HG03108 (cell line): Measurements from ENCODE around the gene RPA3.

Source experiments
- ATAC-seq: cut with Tn5 transposase; IDR thresholded peaks from one replicate; pipeline ENCODE4 v1.9.1; 2021; ENCODE audit warnings: moderate library complexity; ENCODE audit not compliant: unreplicated experiment

The RPA3 gene

GRCh38 chr7:7718492-7718891 is at the start of gene RPA3:
RPA3 (minus strand) TSS chr7:7718607; CDS start chr7:7640418, 78,189 bp downstream.
- no peak for ATAC-seq

- ATAC-seq = no peak
These were observed 48.3 kb upstream of the RPA3 start for GRCh38 chr7:7766671-7767070.

DNA sequence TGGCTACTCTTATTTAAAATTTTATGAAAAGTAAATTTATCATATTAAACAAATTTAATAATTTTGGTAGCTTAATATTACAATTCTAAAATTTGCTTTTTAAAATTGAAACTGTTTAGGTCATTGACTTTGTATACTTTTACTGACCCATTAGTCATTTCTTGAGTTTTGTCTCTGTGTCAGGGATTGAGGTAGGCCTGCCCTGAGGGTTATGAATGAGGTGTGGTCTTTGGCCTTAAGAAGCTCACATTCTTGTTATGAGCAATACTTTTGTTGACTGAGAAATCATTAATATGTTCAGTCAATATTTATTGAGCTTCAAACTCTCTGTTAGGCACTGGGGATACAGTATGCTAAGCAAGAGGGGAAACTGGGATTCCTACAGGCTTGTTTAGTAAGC is 47.0 kb upstream of the RPA3 start:
- peak; percentile 71 for ATAC-seq

DNA sequence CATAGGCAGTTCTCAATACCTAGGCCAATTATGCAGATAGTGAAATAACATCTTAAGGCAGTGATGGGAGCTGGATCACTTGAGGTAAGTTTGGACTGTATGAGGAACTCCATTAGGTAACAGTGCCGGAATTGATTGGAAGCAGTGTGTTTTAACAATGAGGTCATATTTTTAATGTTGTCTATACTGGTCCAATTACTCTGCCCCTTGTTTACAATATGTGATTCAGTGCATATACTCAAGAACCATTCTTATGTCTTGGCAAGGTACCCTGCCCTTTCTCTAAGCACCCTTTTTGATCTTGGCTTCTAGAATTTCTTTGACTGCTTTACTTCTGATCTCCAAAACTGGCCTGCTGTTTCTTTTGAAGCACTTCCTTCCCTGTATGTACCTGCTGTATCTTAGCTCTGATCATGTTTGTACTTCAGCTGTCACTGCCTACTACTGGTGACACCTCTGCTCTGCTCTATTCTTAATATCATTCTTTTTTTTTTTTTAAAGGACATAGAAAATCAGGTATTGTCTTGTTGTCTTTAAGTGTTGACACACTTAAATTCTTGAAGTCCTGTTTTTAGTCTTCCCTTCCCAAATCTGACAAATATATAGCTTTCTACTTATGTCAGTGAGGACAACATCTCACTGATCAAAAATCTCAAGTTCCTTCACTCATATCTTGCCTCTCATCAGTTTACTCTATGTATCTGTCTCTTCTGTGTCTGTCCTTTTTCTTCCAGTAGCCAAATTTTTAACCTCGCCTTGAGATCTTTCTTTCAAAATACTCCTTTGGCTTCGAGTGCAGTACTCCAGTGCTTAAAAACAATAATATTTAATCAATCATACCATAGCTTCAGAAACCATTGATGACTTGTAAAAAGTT is 46.4 kb upstream of the RPA3 start:
- no peak for ATAC-seq

DNA sequence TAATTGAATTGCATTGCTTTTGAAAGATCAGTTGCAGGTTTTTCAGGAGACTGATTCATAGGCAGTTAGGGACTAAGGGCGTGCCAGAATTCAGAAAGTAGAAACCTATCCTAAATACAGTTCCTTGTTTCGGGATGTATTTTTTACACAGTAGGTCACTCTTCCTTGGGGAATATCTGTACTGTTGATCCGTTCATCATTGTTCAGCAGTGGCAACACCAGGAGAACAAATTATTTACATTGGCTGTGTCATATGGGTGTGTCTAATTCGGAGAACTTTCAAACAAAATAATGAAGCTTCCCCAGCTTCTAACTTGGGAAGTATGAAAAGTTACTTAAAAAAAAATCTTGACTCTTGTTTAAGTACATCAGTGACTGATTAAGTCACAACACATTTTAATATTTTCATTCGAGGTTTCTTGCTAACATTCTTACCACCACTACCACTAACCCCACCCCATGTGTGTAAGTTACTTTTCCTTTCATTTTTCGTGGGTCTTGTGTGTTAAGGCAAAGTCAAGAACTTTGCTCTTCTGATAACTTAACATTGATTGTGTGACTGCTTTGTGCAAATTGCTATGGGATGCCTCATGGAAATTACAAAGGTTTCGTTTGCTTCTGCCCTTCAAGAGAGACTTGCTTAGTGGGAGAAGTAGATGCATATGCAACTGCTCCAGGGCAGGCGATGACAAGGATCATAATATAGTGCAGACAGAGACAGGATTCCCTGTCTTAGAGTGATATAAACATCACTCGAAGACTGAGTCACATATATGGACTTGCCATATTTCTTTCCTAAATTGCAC is 43.8 kb upstream of the RPA3 start:
- ATAC-seq = peak; percentile 48

- no peak for ATAC-seq
These were observed 43.0 kb upstream of the RPA3 start for GRCh38 chr7:7761340-7761973.

- no peak for ATAC-seq
These were observed 39.2 kb upstream of the RPA3 start for GRCh38 chr7:7757576-7757975.

GRCh38 chr7:7756577-7756976 is 38.2 kb upstream of the RPA3 start:
- ATAC-seq = no peak

DNA sequence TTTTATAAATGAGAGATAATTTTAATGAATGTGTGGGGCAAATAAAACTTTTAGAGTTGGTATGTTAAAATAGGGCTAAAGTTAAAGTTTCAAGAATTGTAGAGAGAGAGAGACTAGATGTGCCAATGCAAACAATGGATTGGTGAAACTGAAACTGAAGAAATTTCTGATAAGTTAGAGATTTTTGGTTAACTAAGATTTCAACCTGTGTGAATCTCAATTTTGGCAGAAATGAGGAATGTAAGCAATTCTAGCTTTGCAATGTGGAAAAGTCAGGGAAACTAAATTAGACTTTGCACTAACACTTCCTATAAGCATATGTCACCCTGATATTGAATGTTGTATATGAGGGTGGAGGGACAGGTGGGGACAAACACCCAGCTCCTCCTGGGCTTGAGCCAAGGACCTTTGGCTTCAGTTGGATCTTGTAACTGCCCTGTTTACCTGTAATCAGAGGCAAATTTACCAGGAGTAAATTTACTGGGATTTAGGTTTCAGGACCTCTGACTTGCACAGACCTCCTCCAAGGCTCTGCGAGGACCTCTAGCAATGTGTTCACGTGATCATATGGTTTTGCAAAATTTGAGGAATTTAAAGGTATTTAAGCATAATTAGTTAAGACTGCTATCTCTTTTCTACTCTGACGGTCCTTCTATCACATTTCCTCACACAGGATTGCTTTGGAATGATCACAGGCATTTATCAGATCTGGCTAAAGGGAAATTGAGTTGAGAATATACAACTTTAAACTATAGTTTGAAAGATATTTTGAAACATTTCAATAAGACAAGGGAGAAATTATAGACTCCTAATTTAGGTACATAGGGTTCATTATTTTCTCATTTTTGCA is 33.1 kb upstream of the RPA3 start:
- no peak for ATAC-seq

DNA sequence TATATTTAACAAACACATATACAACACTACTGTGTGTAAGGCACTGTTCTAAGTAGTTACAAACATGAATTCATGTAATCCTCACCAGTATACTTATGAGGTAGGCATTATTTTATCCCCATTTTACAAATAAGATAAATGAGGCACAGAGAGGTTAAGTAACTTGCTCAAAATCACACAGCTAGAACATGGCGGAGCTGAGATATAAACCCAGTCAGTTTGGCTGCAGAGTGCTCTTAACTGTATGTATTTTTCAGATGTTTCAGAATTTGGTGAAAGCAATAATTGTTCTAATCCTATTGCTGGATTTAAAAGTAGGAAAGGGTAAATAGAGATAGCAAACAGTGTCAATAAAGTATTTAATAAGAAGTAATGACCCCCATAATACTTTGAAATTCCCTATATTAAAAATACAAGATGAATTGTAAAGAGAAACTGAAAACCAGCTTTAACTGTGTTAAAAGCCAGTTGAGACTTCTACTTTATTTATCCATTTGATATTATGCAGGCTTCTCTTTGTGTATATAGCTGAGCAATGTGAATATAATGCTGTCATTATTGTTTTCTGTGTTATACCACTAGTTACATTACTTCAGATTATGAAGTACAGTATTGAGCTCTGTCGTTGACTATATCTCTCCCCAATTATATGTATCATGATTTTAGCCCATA is 32.3 kb upstream of the RPA3 start:
- no peak for ATAC-seq

DNA sequence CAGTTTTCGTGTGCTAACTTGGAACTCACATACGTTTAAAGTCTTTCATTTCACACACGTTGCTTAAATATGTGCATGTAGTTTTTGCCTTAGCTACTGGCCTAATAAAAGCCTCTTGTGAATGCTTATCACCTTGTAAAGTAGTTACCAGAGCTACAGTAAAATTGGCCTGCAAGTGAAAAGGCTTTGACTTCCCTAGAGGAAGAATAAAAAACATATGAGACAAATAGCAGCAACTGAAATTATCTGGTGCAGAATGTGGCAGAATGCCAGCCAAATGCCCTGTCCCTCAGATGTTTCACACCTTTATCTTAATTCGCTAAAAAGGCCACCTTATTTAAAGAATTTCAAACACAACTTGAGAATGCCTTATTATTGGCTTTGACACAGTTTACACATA is 28.1 kb upstream of the RPA3 start:
- no peak for ATAC-seq

- ATAC-seq = no peak
These were observed 27.6 kb upstream of the RPA3 start for GRCh38 chr7:7745966-7746365.

DNA sequence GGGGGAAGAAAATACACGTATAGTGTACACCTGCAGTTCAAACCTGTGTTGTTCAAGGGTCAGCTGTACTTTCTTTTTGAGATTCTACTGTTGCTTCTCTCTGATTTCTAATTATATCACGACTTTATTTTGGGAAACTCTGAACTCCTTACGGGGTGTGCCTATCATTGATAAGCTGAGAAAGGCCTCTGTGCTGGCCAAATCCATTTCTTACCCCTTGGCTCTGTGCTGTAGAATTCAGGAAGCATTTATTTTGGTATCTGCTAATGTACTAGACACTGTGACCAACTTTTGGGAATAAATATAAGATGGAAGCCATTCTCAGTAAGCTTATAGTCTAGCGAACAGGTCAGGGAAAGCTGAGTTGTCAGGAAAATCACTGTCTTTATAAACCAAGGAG is 26.9 kb upstream of the RPA3 start:
- no peak for ATAC-seq

GRCh38 chr7:7742223-7742622 is 23.8 kb upstream of the RPA3 start:
- ATAC-seq = no peak

DNA sequence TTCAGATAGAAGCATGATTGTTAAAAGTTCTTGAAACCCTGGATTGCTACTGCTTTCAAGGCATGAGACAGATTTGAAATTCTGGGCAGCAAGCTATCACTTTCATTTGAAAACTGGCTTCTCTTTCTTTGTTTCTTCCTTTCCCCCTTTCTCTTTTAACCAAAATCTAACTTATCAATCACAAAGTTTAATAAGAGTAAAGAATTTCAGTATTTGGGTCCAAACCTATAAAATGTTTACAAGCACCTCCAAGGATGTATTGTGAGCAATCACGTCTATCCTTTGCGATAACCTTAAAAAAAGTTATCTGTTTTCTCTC is 21.6 kb upstream of the RPA3 start:
- ATAC-seq = no peak

DNA sequence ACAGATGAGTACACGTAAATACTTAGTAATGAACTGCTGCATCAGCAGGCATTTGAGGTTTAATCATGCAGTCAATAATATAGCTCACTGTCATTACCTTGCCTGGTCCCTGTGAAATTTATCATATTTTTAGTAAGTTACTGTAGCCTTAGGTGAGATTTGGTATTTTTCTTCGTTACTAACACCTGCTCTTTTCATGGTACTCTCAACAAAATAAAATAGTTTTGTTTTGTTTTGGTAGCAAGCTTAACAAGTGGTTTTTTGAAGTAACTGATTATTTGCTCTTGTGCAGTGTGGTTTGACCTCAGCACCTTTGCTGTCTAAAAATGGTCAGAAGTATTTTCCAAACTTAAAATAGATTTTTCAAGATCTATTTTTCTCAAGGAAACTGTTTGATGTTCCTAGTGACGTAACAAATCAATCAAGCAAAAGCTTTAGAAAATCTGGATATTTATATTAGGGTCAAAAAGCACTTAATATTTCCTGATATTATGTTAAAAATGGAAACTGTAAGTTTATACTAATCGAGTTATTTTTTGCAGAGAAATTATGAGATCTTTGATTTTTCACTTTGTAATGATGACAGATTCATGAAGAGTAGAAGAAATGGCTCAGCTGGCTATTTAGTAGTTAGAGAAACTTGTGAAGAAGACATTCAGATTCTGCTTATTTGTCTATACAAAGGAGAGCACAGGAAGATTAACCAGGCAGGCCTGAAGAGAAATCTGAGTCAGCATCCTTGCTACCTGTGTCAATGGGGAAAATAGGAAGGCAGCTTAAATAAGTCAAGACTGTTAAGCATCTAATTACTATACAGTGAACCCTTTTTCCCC is 21.0 kb upstream of the RPA3 start:
- ATAC-seq = peak; percentile 58

GRCh38 chr7:7738622-7739021 is 20.2 kb upstream of the RPA3 start:
- no peak for ATAC-seq

DNA sequence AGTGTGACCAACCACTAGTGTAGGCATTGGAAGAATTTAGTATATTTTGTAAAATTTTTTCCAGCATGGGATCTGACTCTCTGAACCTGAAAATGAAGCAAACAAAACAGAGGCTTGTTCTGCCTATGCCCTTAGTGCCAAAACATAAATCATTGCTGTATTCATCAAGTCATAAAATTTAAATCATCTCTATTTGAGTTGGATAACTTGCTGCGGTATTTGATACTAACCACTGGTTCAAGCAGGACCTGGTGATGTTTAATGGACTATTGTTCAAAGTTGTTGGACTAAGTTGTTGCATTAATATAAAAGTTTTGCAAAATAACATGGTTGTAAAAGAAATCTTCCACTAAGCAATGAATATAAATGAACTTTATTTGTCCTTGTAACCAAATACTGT is 19.8 kb upstream of the RPA3 start:
- ATAC-seq = no peak

DNA sequence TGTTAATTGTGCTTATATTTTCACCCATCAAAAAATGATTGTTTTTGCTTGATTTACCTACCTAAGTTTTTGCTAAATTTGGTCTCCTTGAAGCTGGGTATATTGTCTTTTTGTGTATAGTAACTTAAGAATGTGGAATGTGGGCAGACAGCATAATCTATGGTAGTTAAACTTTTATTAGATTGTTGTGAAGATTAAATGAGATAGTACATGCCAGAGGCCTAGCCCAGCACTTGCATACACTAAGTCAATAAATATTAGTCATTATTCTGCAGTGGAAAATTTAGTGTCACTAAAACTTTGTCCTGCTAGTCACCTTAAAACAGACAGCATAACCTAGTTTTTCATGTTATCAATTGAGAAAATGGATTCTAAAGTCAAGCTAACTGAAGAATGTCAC is 19.3 kb upstream of the RPA3 start:
- no peak for ATAC-seq

DNA sequence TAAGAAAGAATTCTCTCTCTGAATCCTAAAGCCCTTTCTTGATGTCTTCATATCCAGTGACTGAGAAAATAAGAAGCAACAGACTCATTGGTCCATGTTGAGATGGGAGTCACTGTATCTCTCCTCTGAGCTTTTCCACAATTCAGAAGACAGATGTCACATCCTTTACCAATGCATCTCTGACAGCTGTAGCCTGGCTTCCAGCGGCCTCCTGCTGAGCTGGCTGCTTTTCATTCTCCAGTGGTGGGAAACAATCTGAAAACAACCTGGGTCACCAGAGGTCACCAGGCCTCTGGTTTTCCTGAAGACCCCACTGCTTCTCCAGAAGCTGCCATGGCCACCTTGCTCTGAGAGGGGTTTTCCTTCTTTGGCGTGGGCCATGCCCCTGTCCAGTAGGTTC is 18.3 kb upstream of the RPA3 start:
- no peak for ATAC-seq
